H1 (cell line): ENCODE measurements around the gene ACSL6. TPM values are rescaled to one million over a fixed set of nuclear protein-coding genes. Genes with fewer than 3 reads are reported as not detected.

Source experiments
- HDAC6 ChIP-seq: IDR thresholded peaks from one replicate; pipeline ENCODE4 v1.7.1; 2012; ENCODE audit warnings: low read depth, mild to moderate bottlenecking, inconsistent platforms, low read length, moderate library complexity
- POU5F1 ChIP-seq: IDR thresholded peaks from 2 replicates; pipeline ENCODE4 v1.6.1; 2011; ENCODE audit warnings: low read depth, mild to moderate bottlenecking, low read length, moderate library complexity
- SUZ12 ChIP-seq: fragments of 200-600 bp; sonication (generic); IDR thresholded peaks from 2 replicates; pipeline ENCODE4 v1.6.1; 2012; ENCODE audit warnings: mild to moderate bottlenecking, inconsistent platforms, low read length, moderate library complexity, mixed read lengths
- TAF7 ChIP-seq: optimal IDR thresholded peaks from 2 replicates; pipeline ENCODE3; 2011; ENCODE audit warnings: low read depth, mild to moderate bottlenecking, inconsistent platforms, low read length, moderate library complexity, borderline replicate concordance
- TBP ChIP-seq: IDR thresholded peaks from 2 replicates; pipeline ENCODE4 v1.6.1; 2011; ENCODE audit warnings: low read depth, low read length, improper control_type of control experiment
- USF2 ChIP-seq: IDR thresholded peaks from 2 replicates; pipeline ENCODE4 v1.6.1; 2011; ENCODE audit warnings: low read length, improper control_type of control experiment
- polyA plus RNA-seq, 7 experiments: library from polyadenylated mRNA; depleted of rRNA in 3 of 7; stranded (reverse) in 5 of 7; unstranded in 2 of 7; fragments of >200 nt in 5 of 7; fragments of 200-250 nt in 2 of 7; gene quantifications; 1 replicate in 5 of 7; 2 replicates in 1 of 7; 4 replicates in 1 of 7; pipeline versions ENCODE4 v1.2.1 to v1.2.3, GENCODE V29; 2011 to 2013; ENCODE audit warnings: missing spikeins in 2 of 7, mixed read lengths in 2 of 7
- total RNA-seq: library from RNA; stranded (reverse); fragmentation: NEBNext Ultra II Directional; extraction: Animal tissue kit (Norgen Biotek cat#: 25700); gene quantifications from 2 replicates; pipeline ENCODE4 v1.2.1, GENCODE V29; 2021

Gene ACSL6
- total and polyA plus RNA-seq, 2 of the 8 experiments (the other 6 are each of a cell fraction or from before 2014, with no cell fraction given), result 2.3 to 2.4 TPM

- no peak for TF ChIP-seq SUZ12
- TF ChIP-seq TAF7, result no peak
- no peak for TF ChIP-seq HDAC6
- no peak for TF ChIP-seq TBP
- TF ChIP-seq USF2, result no peak
- no peak for TF ChIP-seq POU5F1
Measured at GRCh38 chr5:132026516-132027008, 15.1 kb upstream of the ACSL6 start (continued).
